NCI-H1417 (cell line): ENCODE measurements around the gene CD59.
"Not testable (repeated sequence)": the region's sequence is repeated elsewhere in the genome, so short reads cannot be mapped to it uniquely, and the experiment has no call there.

ENCODE experiments used
- DNase-seq, 3 experiments: peaks; one replicate each; lab custom pipeline; 2025; lab: John Stamatoyannopoulos, UW

Gene CD59

GRCh38 chr11:33713151-33713855 is 22.9 kb downstream of the CD59 start:
- DNase-seq = peak in 1 of 3 experiments; percentile 65

DNA sequence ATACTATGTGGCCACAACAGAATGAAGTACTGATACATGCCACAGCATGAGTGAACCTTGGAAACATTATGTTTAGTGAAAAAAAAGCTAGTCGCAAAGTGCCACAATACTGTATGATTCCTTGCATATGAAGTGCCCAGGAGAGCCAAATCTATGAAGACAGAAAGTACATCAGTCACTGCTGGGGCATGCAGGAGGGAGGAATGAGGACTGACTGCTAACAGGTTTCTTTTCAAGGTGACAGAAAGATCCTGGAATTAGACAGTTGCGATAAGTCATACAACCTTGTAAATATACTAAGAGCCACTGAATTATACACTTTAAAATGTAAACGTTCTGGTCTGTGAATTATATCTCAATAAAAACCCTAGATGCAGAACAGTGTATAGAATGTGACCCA is 23.8 kb downstream of the CD59 start:
- DNase-seq = no peak

GRCh38 chr11:33709466-33709865 is 26.8 kb downstream of the CD59 start:
- no peak for DNase-seq

DNA sequence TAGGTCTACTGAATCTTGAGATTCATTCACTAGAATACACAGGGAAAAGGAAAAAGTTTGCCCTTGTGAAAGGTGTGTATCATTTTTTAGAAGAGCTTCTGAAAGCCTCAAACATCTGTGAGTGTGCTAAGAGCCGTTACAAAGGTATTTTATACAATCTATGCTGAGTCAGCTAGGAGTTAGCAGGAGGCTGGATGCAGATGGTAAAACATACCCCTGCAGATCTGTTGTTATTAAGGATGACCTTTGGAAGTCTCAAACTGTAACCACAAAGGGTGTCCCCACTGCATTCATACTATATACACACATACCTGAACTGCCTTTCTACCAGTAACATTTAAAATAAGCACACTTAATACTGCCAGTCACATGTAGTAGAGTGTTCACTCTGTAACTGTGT is 27.2 kb downstream of the CD59 start:
- no peak for DNase-seq

- DNase-seq = not testable (repeated sequence)
These were observed 28.4 kb downstream of the CD59 start for GRCh38 chr11:33707831-33708230.

DNA sequence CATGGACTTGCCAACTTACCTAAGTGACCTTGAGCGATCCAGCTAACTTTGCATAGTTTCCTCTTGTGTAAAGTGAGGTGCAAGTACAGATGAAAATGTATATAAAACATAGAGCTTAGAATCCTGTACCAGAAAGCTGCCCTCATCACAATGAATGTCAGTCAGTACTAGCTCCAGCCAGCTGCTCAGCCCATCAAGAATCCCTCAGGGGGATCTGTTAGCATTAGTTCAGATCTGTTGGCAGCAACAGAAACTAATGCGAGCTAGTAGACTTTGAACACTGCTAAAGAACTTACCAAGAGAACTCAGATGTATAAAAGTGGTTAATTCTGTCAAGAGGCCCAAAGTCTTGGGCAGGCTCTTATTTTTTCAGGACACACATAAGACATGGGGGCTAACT is 29.3 kb downstream of the CD59 start:
- DNase-seq = no peak

DNA sequence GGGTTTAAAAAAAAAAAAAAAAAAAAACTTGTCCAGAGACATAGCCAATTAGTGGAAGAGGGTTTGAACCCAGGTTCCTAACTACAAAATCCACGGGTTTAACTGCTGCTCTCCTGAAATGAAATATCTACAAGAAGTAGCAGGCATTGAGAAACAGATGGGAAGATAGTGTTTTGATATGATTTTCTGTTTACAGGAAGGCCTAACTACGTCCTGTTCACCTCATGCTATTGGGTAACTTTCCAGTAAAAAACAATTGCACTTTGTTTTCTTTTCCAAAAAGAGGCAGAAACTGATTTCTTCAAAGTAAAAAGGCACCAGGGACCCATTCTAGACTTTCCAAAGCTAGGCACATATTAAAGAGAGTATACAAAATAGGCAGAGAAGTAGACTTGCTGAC is 29.7 kb downstream of the CD59 start:
- DNase-seq = no peak

DNA sequence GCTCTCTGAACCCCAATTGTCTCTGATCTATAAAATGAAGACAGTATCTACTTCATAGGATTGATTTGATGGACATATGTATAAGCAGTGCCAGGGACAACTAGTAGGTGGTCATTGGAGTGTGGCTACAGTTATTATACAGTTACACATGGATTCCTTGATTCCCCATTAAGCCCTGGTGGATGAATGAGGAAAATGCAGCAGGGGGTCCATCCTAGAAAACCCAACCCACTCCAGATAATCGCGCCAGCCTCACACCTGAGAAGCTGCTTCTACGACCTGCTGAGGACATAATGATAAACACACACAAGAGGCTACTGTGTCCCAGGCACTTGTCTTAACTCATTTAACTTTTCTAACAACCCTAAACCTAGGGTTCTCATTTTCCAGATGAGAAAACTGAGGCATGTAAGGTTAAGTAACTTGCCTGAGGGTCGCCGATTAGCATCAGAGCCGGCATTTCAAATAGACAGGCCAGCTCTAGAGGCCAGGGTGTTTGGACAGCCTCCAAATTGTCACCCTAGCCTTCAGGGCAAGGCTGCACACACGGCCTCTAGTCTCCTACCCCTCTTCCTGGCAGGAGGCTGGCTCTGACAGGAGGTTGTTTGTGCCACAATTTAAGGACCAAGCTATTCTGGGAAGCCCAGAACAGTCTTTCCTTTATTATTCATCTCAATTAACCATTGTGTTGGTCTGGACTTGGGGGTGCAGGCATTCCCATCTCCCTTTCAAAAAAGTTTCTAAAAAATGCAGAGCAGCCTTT is 31.8 kb downstream of the CD59 start:
- peak in 1 of 3 experiments; percentile 33 for DNase-seq

GRCh38 chr11:33703788-33704187 is 32.4 kb downstream of the CD59 start:
- DNase-seq = no peak

DNA sequence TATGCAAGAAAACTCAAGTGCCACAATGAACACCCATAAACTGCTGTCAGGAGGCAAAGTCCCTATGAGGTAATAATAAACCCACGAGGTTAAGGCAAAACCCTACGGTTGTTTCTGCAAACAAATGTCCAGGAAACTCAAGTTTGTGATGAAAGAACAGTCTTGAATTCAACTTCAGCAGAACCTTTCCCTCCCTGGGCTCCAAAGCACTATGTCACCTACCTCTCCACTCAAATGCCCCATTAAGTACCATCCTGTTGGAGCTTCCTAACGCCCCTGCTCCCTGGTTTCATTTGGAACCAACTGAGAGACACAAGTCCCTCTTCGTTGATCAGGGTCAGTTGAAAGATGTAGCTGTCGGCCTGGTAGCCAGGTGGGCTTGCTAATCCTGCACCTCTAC is 33.0 kb downstream of the CD59 start:
- no peak for DNase-seq

DNA sequence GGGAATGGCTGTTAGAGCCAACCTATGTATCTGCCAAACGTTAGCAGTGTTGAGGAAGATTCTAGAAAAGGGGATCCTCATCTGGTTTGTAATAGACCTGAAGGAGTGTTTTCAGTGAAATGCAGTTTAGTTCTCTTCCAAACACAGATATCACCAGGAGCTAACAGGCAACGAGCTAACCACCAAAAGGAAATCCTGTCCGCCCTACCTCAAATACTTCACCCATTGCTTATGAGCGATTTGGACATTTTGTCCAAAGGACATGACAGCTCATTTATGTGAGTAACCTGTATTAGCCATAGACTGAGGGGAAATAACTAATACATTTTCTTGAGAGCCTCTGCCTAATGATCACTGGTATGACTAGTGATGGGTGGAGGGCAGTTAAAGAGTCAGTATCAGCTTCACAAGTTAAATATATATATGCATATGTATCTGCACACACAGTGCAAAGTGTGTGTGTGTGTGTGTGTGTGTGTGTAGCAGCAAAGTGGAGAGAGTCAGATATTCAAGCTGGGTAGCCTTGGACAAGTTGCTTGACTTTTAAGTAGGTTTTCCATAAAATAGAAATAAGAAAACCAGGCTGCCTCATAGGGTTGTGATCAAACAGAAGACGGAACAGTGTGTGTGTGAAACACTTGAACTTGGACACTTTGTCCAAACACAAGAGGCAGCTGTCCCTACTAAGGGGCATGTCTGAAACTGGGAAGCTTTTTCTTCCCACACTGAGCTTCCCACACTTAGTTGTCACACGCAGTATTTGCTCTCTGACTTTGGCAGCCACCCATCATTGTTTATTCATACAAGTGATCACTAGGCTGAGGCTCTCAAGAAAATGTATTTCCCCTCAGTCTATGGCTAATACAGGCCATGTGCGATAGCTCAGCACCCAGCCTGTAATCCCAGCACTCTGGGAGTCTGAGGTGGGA is 34.7 kb downstream of the CD59 start:
- peak in 1 of 3 experiments; percentile 45 for DNase-seq

DNA sequence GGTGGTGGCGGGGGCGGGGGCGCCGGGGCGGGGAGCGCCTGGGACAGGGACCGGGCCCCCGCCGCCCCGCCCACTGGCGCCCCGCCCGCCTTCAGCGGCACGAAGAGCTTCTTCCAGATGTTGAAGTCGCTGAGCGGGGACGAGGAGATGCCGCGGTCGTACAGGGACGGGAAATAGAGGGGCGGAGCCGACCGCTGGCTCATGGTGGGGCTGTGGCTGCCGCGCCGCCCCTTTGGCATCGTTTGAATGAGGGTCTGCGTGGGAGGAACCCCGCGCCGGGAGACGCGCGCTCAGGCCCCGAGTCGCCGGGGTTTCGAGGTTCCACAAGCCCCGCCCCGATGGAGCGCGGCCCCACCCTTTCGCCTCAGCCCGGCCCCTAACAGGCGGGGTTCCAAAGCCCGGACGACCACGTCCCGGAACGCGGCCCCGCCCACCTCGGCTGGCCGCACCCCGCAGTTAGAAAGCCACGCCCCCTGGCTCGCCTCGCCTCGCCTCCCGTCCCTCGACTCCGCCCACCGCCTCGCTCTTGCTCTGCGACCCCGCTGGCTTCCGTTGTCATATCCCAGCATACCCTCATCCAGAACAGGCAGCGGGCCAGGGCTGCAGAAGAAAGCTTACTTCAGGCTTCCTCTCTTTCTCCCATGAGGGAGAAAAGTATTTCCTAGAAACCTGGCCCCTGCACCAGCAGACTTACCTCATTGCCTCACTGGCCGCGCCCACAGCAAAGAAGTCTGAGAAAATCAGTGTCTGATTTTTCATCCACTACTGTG is 35.5 kb downstream of the CD59 start, which contains the start of gene C11orf91:
Gene C11orf91 (minus strand): TSS at position 325 of the 770 bp plus-strand sequence. CDS start 86 bp downstream, at position 239.
- peak; percentile 91 to 98 (median 96) for DNase-seq

DNA sequence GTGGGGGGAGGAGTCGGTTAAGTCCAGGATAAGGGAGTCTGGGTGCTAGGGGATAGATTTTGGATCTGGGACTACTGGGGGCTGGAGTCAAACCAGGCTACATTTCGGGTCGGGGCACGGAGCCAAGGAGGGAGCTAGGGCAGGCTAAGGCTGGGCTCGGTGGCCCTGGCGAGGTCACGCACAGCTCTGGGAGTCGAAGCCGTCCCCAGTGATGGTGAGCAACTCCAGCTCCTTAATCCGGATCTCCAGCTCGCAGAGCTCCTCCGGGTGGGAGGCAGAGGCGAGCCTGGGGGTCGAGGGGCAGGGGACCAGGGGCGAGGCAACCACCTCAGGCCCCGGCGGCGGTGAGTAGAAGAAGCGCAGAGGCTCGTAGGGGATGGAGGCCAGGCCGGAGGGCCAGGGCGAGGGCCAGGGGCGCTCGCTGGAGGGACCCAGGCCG is 36.1 kb downstream of the CD59 start:
- no peak for DNase-seq

GRCh38 chr11:33699515-33700062 is 36.6 kb downstream of the CD59 start:
- DNase-seq = no peak

DNA sequence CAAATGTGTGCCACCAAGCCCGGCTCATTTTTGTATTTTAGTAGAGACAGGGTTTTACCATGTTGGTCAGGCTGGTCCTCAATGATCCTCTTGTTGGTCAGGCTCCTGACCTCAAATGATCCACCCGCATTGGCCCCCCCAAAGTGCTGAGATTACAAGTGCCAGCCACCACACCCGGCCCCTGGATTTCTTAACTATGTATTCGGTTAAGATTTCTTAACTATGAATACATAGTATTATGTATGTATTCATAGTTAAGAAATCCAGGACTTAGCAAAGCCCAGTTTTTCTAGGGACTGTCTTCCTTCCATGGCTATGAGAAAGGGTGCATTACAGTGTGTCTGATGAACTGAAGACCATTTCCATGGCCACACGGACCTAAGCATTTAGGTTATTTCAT is 37.3 kb downstream of the CD59 start:
- DNase-seq = no peak

DNA sequence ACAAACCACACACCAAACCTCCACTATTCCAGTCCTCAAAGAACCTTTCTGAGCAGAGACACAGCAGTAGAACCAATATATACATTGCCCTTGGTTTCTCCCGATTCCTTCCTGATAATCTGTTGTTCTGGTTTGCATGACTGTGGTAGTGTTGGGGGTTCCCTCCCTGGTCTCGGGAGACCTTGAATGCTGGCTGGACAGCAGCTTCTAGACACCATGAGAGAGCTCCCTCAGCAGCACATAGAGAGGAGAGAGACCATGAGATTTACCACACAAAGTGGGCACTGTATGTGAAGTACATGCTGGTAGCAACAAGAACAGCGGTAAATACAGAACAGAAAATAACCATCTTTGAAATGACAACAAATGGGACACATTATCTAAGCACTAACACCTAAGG is 38.2 kb downstream of the CD59 start:
- DNase-seq = no peak

DNA sequence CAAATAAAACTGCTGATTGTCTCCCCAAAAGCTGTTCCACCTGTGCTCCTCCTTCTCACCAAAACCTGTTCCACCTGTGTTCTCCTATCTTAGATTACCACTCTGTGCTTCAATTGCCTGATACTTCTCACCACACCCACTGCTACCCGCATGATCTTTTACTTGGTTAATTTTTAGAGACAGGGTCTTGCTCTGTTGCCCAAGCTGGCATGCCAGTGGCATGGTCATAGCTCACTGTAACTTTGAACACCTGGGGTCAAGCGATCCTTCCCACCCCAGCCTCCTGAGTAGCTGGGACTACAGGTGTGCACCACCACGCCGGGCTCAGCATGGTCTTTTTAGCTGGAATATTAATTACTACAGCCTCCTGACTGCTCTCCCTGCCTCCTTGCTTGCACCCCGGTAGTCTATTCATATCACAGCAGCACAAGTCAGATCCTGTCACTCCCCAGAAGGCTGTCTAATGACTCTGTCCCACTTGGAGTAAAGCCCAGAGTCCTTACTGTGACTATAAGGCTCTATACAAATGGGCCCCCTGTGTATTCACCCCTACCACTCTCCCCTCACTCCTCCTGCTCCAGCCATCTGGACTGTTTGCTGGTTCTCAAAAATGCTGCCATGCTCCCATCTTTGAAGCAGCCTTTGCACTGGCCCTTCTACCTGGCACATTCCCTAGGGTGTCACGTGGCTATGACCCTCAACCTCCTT is 39.1 kb downstream of the CD59 start:
- DNase-seq = no peak

DNA sequence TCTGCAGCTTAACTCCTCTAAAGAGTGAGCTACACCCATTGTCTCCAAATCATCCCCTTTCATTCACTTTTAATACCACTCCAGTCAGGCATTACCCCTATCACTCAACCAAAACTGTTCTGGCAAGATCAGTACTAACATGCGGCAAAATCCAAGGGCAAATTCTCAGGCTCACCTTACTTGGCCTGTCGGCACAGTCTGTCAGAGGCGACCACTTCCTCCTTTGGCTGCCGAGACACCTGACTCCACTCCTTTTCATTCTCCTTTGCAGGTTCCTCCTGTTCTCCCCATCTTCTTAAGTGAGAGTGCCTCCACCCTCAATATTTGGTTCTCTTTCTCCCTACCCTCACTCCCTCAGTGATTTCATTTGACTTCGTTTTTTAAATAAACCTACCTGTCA is 39.8 kb downstream of the CD59 start:
- DNase-seq = no peak

- DNase-seq = no peak
These were observed 41.1 kb downstream of the CD59 start for GRCh38 chr11:33695051-33695566.

GRCh38 chr11:33694346-33695050 is 41.7 kb downstream of the CD59 start:
- no peak for DNase-seq
